ENCODE data around the gene CSGALNACT2.

The CSGALNACT2 gene

DNA sequence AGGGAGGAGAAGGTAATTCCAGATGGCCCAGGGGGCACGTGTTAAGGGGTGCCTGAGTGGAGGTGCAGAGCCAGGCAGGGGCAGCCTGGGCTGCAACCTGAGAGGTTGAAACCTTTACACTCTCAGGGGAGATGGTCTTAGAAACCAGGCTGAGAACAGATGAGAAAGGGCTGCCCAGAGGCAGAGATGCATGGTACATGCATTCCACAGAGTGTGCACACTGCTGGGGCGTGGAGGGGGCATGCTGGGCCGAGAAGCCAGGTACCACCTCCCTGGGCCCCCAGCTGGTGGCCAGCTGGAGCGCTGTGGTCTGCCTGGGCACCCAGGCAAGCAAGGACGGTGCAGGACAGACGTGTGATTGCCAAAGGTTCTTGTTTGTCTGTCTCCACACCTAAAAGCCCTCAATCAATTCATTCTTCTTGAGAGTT lies 14.1 kb upstream of the CSGALNACT2 start:
- Histone ChIP-seq H3K4me3 (ENCODE audit: low read depth in 1 of 5, low read length in 5 of 5) (no peak overlapping the region), H3K36me3 (ENCODE audit: control insufficient read depth in 5 of 5, insufficient read depth in 5 of 5, low read length in 5 of 5) (no peaks in the 10 kb centered on the region), H3K9me3 (ENCODE audit: control insufficient read depth in 5 of 5, low read length in 5 of 5) (no peaks in the 10 kb centered on the region), H3K9ac (ENCODE audit: low read length in 5 of 5) (no peak overlapping the region), H3K27me3 (ENCODE audit: control insufficient read depth in 5 of 5, insufficient read depth in 4 of 5, low read length in 5 of 5) (peaks cover 0 to 4% (median 0%) of the 10 kb centered on the region in 5 donors), H3K4me1 (ENCODE audit: control insufficient read depth in 5 of 5, insufficient read depth in 5 of 5, low read length in 5 of 5) (peaks cover 1 to 26% (median 11%) of the 10 kb centered on the region in 5 donors), H3K27ac (ENCODE audit: low read depth, low read length) (no peak overlapping the region)

DNA sequence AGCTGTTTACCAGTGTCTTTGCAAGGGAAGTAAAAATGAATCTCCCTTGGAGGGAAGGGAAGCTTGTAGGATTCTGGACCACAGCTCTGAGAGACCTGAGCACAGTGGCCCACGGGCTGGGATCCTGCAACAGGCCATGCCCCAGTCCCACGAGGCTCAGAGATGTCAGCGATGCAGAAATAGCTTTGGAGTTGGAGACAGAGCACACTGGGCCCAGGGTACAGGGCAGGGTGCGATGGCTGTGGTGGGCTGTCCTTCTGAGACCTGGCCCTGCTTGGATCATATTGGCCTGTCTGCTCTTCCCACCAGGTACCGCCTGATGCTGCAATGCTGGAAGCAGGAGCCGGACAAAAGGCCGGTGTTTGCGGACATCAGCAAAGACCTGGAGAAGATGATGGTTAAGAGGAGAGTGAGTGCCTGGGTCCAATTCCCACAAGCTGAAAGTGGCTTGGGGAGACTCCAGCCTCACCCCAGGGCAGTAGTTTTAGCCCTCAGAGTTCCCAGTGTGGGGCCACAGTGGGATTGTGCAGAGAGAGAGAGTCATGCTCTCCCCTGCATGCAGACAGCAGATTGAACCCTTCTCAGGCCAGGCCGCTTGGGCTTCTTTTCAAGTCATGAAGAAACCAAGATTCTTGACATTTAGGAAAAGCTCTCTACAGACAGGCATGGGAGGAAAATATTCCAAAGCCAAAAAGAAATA lies 13.5 kb upstream of the CSGALNACT2 start:
- Histone ChIP-seq H3K27ac (ENCODE audit: low read depth, low read length) (no peak overlapping the region), H3K9ac (ENCODE audit: low read length in 5 of 5) (no peak overlapping the region), H3K27me3 (ENCODE audit: control insufficient read depth in 5 of 5, insufficient read depth in 4 of 5, low read length in 5 of 5) (peaks cover 0 to 4% (median 0%) of the 10 kb centered on the region in 5 donors), H3K9me3 (ENCODE audit: control insufficient read depth in 5 of 5, low read length in 5 of 5) (no peaks in the 10 kb centered on the region), H3K36me3 (ENCODE audit: control insufficient read depth in 5 of 5, insufficient read depth in 5 of 5, low read length in 5 of 5) (no peaks in the 10 kb centered on the region), H3K4me1 (ENCODE audit: control insufficient read depth in 5 of 5, insufficient read depth in 5 of 5, low read length in 5 of 5) (peaks cover 1 to 26% (median 11%) of the 10 kb centered on the region in 5 donors), H3K4me3 (ENCODE audit: low read depth in 1 of 5, low read length in 5 of 5) (no peak overlapping the region)

DNA sequence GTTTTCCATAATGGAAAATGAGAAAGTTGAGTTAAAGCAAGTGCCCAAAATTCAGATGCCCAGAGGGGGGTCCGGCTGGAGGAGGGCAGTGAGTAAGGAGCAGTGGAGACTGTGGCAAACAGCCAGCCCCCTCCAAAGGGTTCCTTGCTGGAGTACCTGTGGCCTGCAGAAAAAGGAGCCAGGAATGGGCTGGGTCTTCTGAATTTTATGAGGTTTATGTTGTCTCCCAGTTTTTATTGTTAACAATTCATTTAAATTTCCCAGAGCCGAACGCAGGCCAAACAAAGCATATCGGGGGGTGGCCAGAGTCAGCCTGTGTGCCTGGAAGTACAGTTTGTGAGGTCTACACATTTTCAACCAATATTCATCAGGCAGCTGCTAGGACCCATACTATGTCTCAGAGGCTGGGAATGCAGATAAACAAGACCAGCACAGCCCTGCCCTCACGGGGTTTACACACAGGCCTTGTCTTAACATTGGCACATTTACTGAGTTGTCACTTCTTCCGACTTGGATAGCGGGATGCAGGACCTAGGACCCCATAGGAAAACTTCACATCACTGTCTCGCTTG lies 12.9 kb upstream of the CSGALNACT2 start:
- no peaks in the 10 kb centered on the region for H3K36me3 ChIP-seq (ENCODE audit: control insufficient read depth in 5 of 5, insufficient read depth in 5 of 5, low read length in 5 of 5)
- H3K4me3 ChIP-seq (ENCODE audit: low read depth in 1 of 5, low read length in 5 of 5): no peak overlapping the region
- no peaks in the 10 kb centered on the region for H3K9me3 ChIP-seq (ENCODE audit: control insufficient read depth in 5 of 5, low read length in 5 of 5)
- H3K4me1 ChIP-seq (ENCODE audit: control insufficient read depth in 5 of 5, insufficient read depth in 5 of 5, low read length in 5 of 5): peaks cover 1 to 24% (median 11%) of the 10 kb centered on the region in 5 donors
- no peak overlapping the region for H3K9ac ChIP-seq (ENCODE audit: low read length in 5 of 5)
- H3K27ac ChIP-seq (ENCODE audit: low read depth, low read length): no peak overlapping the region
- peaks cover 0 to 4% (median 0%) of the 10 kb centered on the region in 5 donors for H3K27me3 ChIP-seq (ENCODE audit: control insufficient read depth in 5 of 5, insufficient read depth in 4 of 5, low read length in 5 of 5)

DNA sequence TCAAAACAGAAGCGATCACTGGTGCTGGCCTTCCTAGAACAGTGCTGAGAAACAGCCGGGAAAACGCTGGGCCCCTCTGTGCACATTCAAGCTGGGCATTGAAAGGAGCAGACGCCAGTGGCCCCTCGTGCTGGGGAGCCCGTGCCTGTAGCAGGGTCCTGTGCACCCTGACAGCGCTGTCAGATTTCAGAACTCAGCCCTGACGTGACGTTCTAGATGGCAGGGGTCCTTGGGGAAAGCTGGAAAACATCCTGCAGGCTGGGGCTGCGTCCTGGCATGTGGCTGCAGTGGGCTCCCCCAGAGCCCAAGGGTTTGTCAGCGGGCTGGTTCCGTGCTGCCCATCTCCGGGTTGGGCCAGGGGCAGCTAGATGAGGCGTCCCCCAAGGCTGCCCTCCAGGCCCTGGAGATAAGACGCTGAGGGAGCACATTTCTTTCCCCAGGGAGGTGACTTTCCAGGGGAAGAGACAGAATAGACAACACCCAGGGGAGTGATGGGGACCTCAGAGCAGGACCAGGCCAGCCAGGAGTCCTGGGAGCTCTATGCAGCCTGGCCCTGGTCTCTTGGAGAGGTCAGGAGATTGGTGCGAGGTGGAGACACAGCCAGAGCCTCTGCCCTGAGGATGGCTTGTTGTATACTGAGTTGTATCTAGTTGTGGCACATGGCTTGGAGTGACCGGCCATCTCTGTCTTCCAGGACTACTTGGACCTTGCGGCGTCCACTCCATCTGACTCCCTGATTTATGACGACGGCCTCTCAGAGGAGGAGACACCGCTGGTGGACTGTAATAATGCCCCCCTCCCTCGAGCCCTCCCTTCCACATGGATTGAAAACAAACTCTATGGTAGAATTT lies 12.1 kb upstream of the CSGALNACT2 start:
- no peaks in the 10 kb centered on the region for H3K9me3 ChIP-seq (ENCODE audit: control insufficient read depth in 5 of 5, low read length in 5 of 5)
- peaks cover 0 to 4% (median 0%) of the 10 kb centered on the region in 5 donors for H3K27me3 ChIP-seq (ENCODE audit: control insufficient read depth in 5 of 5, insufficient read depth in 4 of 5, low read length in 5 of 5)
- H3K27ac ChIP-seq (ENCODE audit: low read depth, low read length): no peak overlapping the region
- H3K4me3 ChIP-seq (ENCODE audit: low read depth in 1 of 5, low read length in 5 of 5): no peak overlapping the region
- H3K36me3 ChIP-seq (ENCODE audit: control insufficient read depth in 5 of 5, insufficient read depth in 5 of 5, low read length in 5 of 5): no peaks in the 10 kb centered on the region
- H3K9ac ChIP-seq (ENCODE audit: low read length in 5 of 5): no peak overlapping the region
- peaks cover 1 to 17% (median 9%) of the 10 kb centered on the region in 5 donors for H3K4me1 ChIP-seq (ENCODE audit: control insufficient read depth in 5 of 5, insufficient read depth in 5 of 5, low read length in 5 of 5)

DNA sequence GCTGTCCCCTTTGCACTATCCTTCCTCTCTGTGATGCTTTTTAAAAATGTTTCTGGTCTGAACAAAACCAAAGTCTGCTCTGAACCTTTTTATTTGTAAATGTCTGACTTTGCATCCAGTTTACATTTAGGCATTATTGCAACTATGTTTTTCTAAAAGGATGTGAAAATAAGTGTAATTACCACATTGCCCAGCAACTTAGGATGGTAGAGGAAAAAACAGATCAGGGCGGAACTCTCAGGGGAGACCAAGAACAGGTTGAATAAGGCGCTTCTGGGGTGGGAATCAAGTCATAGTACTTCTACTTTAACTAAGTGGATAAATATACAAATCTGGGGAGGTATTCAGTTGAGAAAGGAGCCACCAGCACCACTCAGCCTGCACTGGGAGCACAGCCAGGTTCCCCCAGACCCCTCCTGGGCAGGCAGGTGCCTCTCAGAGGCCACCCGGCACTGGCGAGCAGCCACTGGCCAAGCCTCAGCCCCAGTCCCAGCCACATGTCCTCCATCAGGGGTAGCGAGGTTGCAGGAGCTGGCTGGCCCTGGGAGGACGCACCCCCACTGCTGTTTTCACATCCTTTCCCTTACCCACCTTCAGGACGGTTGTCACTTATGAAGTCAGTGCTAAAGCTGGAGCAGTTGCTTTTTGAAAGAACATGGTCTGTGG lies 11.4 kb upstream of the CSGALNACT2 start:
- H3K4me3 ChIP-seq (ENCODE audit: low read depth in 1 of 5, low read length in 5 of 5): no peak overlapping the region
- no peak overlapping the region for H3K27ac ChIP-seq (ENCODE audit: low read depth, low read length)
- H3K9me3 ChIP-seq (ENCODE audit: control insufficient read depth in 5 of 5, low read length in 5 of 5): no peaks in the 10 kb centered on the region

DNA sequence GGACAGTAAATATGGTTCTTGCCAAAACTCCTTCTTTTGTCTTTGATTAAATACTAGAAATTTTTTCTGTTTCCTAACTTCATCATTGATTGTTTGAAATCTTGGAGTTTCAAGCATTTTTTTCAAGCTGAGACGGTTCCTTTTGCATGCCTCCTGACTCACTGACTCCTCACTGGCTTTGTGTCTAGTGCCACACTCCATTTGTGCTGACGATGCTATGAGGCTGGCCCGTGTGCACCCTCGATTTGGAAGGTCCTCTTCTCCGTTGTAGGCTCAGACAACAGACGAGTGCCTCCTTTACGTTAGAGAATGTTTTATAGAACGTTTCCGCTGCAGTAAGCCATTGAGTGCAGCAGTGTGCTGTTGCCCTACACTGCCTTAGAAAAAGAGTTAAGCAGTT lies 10.8 kb upstream of the CSGALNACT2 start:
- H3K4me3 ChIP-seq (ENCODE audit: low read depth in 1 of 5, low read length in 5 of 5): no peak overlapping the region
- peaks cover 0 to 4% (median 0%) of the 10 kb centered on the region in 5 donors for H3K27me3 ChIP-seq (ENCODE audit: control insufficient read depth in 5 of 5, insufficient read depth in 4 of 5, low read length in 5 of 5)
- no peaks in the 10 kb centered on the region for H3K9me3 ChIP-seq (ENCODE audit: control insufficient read depth in 5 of 5, low read length in 5 of 5)
- no peaks in the 10 kb centered on the region for H3K36me3 ChIP-seq (ENCODE audit: control insufficient read depth in 5 of 5, insufficient read depth in 5 of 5, low read length in 5 of 5)
- H3K9ac ChIP-seq (ENCODE audit: low read length in 5 of 5): no peak overlapping the region
- H3K4me1 ChIP-seq (ENCODE audit: control insufficient read depth in 5 of 5, insufficient read depth in 5 of 5, low read length in 5 of 5): peaks cover 0 to 4% (median 0%) of the 10 kb centered on the region in 5 donors
- no peak overlapping the region for H3K27ac ChIP-seq (ENCODE audit: low read depth, low read length)

More for the DNA sequence above, 11.4 kb upstream of the CSGALNACT2 start:
- H3K36me3 ChIP-seq (ENCODE audit: control insufficient read depth in 5 of 5, insufficient read depth in 5 of 5, low read length in 5 of 5): no peaks in the 10 kb centered on the region
- peaks cover 0 to 4% (median 0%) of the 10 kb centered on the region in 5 donors for H3K27me3 ChIP-seq (ENCODE audit: control insufficient read depth in 5 of 5, insufficient read depth in 4 of 5, low read length in 5 of 5)
- H3K4me1 ChIP-seq (ENCODE audit: control insufficient read depth in 5 of 5, insufficient read depth in 5 of 5, low read length in 5 of 5): peaks cover 0 to 9% (median 1%) of the 10 kb centered on the region in 5 donors
- no peak overlapping the region for H3K9ac ChIP-seq (ENCODE audit: low read length in 5 of 5)

DNA sequence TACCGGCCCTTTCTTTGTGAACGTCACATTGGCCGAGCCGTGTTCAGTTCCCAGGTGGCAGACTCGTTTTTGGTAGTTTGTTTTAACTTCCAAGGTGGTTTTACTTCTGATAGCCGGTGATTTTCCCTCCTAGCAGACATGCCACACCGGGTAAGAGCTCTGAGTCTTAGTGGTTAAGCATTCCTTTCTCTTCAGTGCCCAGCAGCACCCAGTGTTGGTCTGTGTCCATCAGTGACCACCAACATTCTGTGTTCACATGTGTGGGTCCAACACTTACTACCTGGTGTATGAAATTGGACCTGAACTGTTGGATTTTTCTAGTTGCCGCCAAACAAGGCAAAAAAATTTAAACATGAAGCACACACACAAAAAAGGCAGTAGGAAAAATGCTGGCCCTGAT lies 9.9 kb upstream of the CSGALNACT2 start:
- Histone ChIP-seq H3K27ac (ENCODE audit: low read depth, low read length) (no peak overlapping the region), H3K9me3 (ENCODE audit: control insufficient read depth in 5 of 5, low read length in 5 of 5) (no peaks in the 10 kb centered on the region), H3K4me3 (ENCODE audit: low read depth in 1 of 5, low read length in 5 of 5) (no peak overlapping the region), H3K9ac (ENCODE audit: low read length in 5 of 5) (no peak overlapping the region), H3K27me3 (ENCODE audit: control insufficient read depth in 5 of 5, insufficient read depth in 4 of 5, low read length in 5 of 5) (peaks cover 0 to 4% (median 0%) of the 10 kb centered on the region in 5 donors), H3K36me3 (ENCODE audit: control insufficient read depth in 5 of 5, insufficient read depth in 5 of 5, low read length in 5 of 5) (no peaks in the 10 kb centered on the region), H3K4me1 (ENCODE audit: control insufficient read depth in 5 of 5, insufficient read depth in 5 of 5, low read length in 5 of 5) (peaks cover 0 to 6% (median 0%) of the 10 kb centered on the region in 5 donors)

DNA sequence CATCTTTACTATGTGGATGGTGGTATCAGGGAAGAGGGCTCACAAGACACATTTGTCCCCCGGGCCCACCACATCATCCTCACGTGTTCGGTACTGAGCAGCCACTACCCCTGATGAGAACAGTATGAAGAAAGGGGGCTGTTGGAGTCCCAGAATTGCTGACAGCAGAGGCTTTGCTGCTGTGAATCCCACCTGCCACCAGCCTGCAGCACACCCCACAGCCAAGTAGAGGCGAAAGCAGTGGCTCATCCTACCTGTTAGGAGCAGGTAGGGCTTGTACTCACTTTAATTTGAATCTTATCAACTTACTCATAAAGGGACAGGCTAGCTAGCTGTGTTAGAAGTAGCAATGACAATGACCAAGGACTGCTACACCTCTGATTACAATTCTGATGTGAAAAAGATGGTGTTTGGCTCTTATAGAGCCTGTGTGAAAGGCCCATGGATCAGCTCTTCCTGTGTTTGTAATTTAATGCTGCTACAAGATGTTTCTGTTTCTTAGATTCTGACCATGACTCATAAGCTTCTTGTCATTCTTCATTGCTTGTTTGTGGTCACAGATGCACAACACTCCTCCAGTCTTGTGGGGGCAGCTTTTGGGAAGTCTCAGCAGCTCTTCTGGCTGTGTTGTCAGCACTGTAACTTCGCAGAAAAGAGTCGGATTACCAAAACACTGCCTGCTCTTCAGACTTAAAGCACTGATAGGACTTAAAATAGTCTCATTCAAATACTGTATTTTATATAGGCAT lies 9.1 kb upstream of the CSGALNACT2 start:
- Histone ChIP-seq H3K4me3 (ENCODE audit: low read depth in 1 of 5, low read length in 5 of 5) (no peak overlapping the region), H3K9ac (ENCODE audit: low read length in 5 of 5) (no peak overlapping the region), H3K27me3 (ENCODE audit: control insufficient read depth in 5 of 5, insufficient read depth in 4 of 5, low read length in 5 of 5) (peaks cover 0 to 4% (median 0%) of the 10 kb centered on the region in 5 donors), H3K27ac (ENCODE audit: low read depth, low read length) (no peak overlapping the region), H3K36me3 (ENCODE audit: control insufficient read depth in 5 of 5, insufficient read depth in 5 of 5, low read length in 5 of 5) (no peaks in the 10 kb centered on the region), H3K4me1 (ENCODE audit: control insufficient read depth in 5 of 5, insufficient read depth in 5 of 5, low read length in 5 of 5) (peaks cover 0 to 7% (median 0%) of the 10 kb centered on the region in 5 donors), H3K9me3 (ENCODE audit: control insufficient read depth in 5 of 5, low read length in 5 of 5) (no peaks in the 10 kb centered on the region)

DNA sequence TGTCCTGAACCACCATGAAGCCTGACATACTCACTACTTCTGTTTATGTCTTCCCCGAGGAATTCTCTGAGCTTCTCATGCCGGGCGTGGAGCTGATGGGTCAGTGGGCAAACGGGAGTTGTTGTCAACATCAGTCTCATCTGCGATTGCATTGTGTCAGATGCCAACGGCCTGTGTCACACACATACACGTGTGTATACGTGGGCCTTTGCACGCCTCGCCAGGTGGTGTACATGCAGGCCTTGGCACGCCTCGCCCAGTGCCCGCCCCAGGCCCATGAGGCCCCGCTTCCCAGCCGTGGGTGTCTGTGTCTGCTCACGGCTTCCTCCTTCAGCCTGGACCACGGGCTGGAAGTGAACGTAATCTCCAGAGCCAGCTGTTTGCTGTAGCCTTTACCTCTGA lies 7.5 kb upstream of the CSGALNACT2 start:
- Histone ChIP-seq H3K27me3 (ENCODE audit: control insufficient read depth in 5 of 5, insufficient read depth in 4 of 5, low read length in 5 of 5) (peaks cover 0 to 4% (median 0%) of the 10 kb centered on the region in 5 donors), H3K4me3 (ENCODE audit: low read depth in 1 of 5, low read length in 5 of 5) (no peak overlapping the region), H3K9ac (ENCODE audit: low read length in 5 of 5) (no peak overlapping the region), H3K36me3 (ENCODE audit: control insufficient read depth in 5 of 5, insufficient read depth in 5 of 5, low read length in 5 of 5) (no peaks in the 10 kb centered on the region), H3K27ac (ENCODE audit: low read depth, low read length) (no peak overlapping the region), H3K9me3 (ENCODE audit: control insufficient read depth in 5 of 5, low read length in 5 of 5) (no peaks in the 10 kb centered on the region), H3K4me1 (ENCODE audit: control insufficient read depth in 5 of 5, insufficient read depth in 5 of 5, low read length in 5 of 5) (peaks cover 0 to 7% (median 0%) of the 10 kb centered on the region in 5 donors)

All from subcutaneous abdominal adipose tissue (tissue), 5 donors.